Measurements from ENCODE around the gene PET117.
A peak's percentile ranks its signal among the peaks of the same experiment; 100 is the strongest.
"Not testable (repeated sequence)": the region's sequence is repeated elsewhere in the genome, so short reads cannot be mapped to it uniquely, and the experiment has no call there.

The PET117 gene, protein sequence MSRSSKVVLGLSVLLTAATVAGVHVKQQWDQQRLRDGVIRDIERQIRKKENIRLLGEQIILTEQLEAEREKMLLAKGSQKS

DNA sequence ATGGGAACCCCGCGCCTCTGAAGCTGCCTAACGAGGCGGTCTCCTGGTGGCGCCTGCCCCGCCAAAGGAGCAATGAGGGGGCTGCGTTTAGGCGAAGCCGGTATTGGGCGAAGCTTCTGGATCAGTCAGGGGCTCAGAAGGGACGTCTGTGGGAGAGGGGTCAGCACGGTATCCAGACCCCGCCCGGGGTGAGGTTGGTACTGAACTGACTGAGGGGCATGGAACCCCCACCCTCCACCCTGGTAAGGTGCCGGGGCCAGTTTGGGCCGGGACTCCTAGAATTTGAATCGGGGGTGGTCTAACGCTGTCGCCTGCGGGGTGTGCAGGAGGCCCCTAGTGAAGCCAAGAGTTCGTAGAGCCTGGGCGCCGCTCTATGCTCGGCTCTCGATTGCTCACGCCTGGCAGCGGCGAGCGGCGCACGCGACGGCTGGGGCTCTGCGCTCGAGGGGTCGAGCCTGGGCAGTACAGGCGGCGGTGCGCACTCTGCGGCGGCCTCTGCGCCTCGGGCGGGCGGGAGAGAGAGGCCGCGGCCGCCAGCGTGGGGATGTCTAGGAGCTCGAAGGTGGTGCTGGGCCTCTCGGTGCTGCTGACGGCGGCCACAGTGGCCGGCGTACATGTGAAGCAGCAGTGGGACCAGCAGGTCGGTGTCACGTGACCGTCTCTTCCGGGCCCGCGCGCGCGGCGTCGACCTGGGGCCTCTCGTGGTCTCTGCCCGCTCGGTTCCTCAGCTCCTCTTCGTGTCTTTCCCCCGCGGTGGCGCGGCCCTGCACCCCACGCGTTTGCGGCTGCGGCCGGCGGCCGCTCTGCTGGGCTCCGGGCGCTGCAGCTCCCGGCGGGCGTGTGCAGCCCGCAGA, at the start of gene PET117, which contains the start of gene KAT14:
Gene PET117 (plus strand): TSS at position 452 of the 854 bp plus-strand sequence. CDS start 93 bp downstream, at position 545.
Gene KAT14 (plus strand): TSS at position 452 of the 854 bp plus-strand sequence. CDS start 4,798 bp downstream, outside the sequence.
- DNase-seq (ENCODE audit: low read depth in 2 of 3, low spot score in 1 of 3) = peak; percentile 83 to 88 (median 86)

DNA sequence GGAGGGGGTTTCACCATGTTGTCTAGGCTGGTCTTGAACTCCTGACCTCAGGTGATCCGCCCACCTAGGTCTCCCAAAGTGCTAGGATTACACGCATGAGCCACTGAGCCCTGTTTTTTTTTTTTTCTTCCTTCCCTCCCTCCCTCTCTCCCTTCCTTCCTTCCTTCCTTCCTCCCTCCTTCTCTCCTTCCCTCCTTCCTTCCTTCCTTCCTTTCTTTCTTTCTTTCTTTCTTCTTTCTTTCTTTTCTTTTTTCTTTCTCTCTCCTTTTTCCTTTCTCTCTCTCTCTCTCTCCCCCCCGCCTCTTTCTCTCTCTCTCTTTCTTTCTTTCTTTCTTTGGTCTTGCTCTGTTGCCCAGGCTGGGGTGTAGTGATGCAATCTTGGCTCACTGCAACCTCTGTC, 49.4 kb upstream of the PET117 start:
- DNase-seq (ENCODE audit: low read depth in 2 of 3, low spot score in 1 of 3) = not testable (repeated sequence)

DNA sequence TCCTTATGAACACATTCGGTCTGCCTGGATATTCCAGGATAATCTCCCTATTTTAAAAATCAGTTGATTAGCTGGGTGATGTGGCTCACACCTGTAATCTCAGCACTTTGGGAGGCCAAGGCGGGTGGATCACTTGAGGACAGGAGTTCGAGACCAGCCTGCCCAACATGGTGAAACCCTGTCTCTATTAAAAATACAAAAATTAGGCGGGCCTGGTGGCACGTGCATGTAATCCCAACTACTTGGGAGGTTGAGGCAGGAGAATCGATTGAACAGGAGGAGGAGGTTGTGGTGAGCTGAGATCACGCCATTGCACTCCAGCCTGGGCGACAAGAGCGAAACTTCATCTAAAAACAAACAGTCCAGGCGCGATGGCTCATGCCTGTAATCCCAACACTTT, 48.8 kb upstream of the PET117 start:
- DNase-seq (ENCODE audit: low read depth in 2 of 3, low spot score in 1 of 3) = not testable (repeated sequence)

DNA sequence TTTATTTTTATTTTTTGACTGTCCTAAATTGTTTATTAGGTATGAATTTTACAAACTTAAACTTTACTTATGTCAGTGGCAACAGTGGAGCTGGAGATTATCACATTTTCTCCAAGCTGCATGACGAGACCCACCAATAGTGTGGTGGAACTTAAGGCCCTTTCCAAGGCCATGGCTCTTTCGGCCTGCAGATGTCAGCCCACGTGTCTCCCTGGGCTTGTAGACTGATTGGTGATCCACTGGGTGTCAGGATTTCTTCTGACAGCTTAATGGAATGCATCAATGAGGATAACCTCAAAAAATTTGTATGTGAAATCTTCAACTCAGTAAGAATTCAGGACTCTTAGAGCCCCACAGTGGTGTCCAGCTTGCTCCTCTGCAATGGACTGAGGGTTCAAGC, 47.6 kb upstream of the PET117 start:
- DNase-seq (ENCODE audit: low read depth in 2 of 3, low spot score in 1 of 3) = no peak

DNA sequence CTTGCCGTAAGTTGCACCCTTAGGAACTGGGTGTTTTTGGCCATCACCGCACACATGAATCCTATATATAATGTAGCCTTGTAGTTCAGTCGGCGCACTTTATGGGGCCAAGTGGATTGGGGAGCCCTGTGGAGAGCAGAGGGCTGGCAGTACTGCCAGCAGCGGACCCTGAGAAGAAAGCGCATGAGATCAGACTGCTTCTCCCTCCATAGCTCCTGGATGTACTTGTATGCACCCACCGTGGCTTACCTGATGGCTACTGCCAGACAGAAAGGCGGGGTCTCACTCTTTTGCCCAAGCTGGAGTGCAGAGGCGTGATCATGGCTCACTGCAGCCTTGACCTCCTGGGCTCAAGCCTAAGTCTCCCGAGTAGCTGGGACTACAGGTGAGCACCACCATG, 47.2 kb upstream of the PET117 start:
- no peak for DNase-seq (ENCODE audit: low read depth in 2 of 3, low spot score in 1 of 3)

DNA sequence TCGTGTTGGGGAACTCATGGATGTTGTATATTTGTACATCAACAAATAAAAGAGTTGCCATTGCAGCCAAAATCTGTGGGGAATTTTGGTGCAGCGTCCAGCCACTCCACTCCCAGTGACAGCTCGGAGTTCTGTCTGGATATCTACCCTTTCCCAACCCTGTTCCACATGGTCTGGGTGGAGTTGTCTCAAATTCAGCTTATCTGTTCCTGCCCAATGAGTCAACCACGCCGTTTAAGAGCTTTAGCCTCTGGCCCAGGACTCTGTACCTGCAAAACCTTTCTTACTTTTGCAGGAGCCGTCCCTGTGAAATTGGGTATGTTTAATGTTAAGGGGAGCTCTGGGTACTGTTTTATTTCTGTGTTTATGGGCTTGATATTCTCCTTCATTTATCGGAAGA, 46.0 kb upstream of the PET117 start:
- DNase-seq (ENCODE audit: low read depth in 2 of 3, low spot score in 1 of 3) = no peak

DNA sequence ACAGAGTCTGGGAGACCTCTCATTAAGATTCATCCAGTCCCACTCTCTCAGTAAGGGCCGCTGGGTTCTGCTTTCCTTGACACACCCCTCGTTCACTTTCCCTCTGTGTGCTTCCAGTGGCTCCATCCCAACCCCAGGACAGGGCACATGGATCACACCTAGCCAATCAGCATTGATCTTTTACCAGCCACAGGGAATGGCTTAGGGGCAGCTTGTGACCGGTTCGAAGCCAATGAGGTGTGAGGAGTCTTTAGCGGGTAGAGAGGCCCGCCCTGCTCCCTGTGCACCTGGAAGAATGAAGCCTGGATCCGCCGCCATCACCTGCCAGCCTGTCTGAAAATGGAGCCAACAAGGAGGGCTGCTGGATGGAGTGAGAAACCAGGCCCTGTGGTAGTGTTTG, 44.8 kb upstream of the PET117 start:
- no peak for DNase-seq (ENCODE audit: low read depth in 2 of 3, low spot score in 1 of 3)

DNA sequence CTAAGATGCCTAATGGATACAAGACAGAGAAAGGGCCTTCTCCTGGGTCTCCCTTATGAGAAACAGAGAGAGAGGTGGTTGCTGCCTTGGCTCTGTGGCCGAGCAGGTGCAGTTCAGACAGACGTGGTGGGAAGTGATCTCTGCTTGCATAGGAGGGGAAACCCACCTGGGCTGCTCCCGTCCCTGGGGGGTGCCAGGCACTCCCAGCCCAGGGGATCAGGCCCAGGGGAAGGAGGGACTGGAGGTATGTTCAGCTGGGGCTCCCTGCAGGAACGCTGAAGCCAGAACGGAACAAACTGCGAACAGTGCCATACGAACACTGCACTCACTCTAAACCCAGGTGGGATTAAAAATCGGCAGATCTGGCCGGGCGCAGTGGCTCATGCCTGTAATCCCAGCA, 44.3 kb upstream of the PET117 start:
- DNase-seq (ENCODE audit: low read depth in 2 of 3, low spot score in 1 of 3) = no peak

DNA sequence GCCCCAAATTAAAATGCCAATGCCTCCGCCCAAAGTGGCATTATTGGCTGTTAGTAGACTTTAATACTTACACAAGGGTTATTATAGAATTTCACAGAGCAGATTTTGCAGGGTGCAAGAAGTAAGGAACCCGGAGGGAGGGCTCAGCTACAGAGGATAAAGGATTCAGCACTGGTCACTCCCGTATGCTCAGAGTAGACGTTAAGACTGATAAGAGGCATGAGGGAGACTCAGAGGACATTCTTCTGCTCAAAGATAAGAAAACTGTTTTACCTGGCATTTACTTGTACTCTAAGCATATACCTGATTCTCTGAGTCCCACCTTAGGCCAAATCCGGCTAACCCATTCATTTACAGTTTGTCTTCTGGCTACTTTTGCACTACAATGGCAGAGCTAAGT, 43.5 kb upstream of the PET117 start:
- DNase-seq (ENCODE audit: low read depth in 2 of 3, low spot score in 1 of 3) = no peak

DNA sequence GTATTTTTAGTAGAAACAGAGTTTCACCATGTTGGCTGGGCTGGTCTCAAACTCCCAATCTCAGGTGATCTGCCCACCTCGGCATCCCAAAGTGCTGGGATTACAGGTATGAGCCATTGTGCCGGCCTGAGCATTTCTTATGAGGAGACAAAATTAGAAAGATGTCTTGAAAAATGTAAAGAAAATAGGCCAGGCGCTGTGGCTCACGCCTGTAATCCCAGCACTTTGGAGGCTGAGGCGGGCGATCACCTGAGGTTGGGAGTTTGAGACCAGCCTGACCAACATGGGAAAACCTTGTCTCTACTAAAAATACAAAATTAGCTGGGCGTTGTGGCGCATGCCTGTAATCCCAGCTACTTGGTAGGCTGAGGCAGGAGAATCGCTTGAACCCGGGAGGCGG, 37.1 kb upstream of the PET117 start:
- not testable (repeated sequence) for DNase-seq (ENCODE audit: low read depth in 2 of 3, low spot score in 1 of 3)

DNA sequence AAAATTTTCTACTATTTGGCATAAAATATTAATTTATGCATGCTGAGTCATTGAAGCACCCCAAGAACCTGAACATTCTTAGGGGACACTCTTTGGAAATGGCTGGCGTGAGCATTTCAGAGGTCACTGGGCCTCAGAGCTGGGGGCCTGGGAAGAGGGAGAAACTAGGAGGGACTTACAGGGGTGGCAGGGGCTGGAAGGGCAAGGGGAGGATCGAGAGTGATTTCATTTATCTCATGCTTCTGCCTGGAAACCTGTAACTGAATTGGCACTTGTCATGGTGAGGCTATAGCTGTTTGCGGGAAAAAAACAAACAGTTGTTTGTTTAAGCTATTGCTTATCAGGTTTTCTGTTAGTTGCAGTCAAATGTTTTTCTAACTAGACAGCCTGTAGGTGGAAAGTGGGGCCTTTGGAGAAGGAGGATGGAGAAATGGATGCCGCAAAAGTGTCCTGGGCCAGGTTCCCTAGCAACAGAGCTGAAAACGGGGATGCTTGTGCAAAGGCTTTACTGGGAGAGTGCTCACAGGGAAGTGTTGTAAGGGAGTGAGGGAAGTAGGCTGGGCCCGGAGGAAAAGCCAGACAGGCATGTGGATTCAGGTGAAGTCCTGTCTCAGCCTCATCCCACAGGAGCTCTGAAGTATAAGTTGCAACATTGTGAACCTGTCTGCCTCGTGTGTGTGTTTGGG, 36.4 kb upstream of the PET117 start:
- no peak for DNase-seq (ENCODE audit: low read depth in 2 of 3, low spot score in 1 of 3)

DNA sequence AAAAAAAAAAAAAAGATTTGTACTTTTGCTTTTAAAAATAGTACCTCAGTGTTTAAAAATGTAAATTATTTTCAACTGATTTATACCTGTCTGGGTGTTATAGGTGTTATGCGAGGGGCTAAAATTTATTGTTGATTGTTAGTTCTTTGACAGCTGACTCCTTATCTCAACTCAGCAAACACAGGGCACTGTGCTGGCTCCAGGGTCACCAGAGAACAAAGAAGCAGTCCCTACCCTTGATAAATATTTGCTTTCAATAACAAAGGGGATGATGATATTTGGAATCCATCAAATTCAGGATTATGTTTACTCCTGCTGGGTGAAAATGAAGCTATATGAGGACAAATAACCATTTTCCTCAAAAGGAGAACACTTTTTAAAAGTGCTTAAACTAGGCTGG, 34.2 kb upstream of the PET117 start:
- no peak for DNase-seq (ENCODE audit: low read depth in 2 of 3, low spot score in 1 of 3)

DNA sequence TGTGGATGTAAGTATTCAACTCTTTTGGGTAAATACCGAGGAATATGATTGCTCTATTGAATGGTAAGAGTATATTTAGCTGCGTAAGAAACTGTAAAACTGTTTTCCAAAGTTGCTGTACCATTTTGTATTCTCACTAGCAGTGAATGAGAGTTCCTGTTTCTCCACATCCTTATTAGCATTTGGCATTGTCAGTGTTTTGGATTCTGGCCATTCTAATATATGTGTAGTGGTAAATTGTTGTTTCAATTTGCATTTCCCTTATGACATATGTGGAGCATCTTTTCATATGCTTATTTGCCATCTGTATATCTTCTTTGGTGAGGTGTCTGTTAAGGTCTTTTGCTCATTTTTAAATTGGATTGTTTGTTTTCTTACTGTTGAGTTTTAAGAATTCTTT, 29.3 kb upstream of the PET117 start:
- DNase-seq (ENCODE audit: low read depth in 2 of 3, low spot score in 1 of 3) = no peak

DNA sequence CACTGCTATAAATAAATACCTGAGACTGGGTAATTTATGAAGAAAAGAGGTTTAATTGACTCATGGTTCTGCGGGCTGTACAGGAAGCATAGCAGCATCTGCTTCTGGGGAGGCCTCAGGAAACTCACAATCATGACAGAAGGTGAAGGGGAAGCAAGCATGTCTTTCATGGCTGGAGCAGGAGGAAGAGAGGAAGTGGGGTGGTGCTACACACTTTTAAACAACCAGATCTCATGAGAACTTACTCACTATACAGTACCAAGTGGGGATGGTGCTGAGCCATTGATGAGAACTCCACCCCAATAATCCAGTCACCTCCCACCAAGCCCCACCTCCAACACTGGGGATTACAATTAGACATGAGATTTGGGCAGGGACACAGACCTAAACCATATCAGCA, 9.1 kb upstream of the PET117 start:
- not testable (repeated sequence) for DNase-seq (ENCODE audit: low read depth in 2 of 3, low spot score in 1 of 3)

DNA sequence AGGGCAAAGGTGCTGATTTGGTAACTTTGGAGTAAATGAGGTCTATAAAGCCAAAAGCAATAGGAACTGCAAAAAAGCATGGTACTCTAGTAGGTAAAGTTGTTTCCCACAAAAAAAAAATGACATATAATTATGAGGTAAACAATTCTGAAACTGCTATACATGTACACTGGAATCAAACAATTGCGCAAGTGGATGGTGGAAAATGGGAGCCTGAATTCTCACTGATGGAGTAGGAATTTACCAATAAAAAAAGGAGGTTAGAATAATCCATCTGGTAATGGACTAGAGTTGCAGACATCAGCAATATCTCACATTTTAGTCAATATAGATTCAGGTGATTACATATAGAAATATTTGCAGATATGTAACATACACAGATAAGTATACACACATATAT, 5.0 kb upstream of the PET117 start:
- DNase-seq (ENCODE audit: low read depth in 2 of 3, low spot score in 1 of 3) = no peak

DNA sequence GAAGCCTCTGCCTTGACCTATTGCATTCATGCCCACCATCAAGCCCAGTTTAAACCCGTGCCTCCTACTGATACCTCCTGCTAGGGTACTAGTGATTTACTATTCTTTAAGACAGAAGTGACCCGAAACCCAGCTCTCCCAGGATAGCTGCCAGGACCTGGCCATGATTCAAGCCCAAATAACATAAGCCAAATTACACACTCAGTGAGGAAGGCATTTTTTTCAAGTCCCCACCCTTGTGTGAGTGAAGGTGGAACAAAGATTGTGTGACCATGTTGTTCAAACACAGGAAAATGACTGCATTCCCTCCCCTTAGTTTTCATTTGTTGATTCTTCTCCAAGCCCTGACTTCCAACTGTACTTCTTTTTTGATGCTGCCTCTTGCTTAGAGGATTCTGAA, 3.7 kb upstream of the PET117 start:
- DNase-seq (ENCODE audit: low read depth in 2 of 3, low spot score in 1 of 3) = no peak

DNA sequence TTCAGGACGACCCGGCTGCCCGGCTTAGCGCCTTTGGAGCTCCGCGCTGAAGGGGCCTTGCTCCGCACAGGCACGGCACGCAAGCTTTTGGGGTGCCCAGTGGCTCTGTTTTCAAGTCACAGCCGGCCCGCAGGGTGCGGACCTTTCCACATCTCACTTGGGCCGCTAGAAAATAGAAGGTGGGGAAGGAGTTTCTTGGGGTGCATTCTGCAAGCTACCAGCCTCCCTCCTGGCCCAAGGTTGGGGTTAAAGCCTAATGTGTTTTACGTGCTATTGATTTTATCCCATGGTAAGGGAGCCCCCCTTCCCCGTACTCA, 561 bp downstream of the PET117 start:
- DNase-seq (ENCODE audit: low read depth in 2 of 3, low spot score in 1 of 3) = no peak

DNA sequence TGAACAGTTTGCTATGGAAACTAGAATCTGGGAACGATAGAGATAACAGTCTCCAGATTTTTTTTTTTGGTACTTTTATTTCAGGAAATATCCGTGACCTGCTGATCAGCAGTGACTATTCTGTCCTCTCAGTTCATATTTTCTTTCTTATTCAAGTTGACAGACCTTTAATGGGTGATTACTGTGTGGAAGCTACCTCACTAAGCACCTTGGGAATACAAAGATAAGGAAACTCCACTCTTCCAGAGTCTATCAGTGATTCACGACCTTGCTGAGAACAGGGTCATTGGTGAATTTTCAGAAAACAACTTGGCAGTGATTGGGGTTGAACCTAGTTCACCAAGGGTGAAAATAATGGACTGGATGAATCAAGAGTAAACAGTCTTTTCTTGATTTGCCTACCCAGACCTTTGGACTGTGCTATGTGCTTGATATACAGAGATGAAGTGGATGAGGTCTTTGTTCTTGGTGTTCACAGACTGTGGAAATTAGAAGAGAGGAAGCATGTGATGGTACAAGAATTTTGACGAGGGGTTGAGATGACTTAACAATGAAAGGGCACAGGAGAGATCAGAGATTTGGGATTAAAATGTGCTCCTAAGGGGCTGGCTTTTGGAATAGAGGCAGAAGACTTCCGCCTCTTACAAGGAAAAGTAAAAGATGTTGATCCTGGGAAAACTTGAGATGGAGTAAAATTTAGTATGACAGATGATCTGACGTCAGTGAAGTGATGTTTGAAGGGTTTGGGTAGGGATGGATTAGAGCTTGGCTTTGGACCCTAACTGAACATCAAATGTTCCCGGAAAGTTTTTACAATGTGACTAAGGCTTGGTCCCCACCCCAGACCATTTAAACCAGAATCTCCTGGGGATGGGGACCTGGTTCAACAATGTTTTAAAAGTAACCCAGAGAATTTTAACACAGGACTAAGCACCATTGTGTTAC, 1.2 kb downstream of the PET117 start:
- no peak for DNase-seq (ENCODE audit: low read depth in 2 of 3, low spot score in 1 of 3)

DNA sequence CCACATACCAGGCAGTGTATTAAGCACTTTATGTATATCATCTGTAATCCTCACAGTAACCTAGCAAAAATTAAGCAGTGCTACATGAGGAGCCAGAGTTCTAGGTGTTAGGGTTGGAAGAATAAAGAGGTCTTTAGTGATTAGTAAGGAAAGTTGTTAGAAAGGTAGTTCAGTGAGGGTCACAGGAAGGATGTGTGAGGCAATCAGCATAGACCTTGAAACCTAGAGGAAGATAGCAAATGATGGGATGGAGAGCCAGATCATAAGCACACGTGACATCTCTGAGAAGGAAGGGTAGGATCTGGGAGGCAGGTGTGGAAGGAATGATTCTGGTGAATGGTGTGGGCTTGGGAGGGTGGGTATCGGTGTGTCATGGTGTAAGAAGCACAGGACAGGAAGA, 2.2 kb downstream of the PET117 start:
- DNase-seq (ENCODE audit: low read depth in 2 of 3, low spot score in 1 of 3) = no peak

DNA sequence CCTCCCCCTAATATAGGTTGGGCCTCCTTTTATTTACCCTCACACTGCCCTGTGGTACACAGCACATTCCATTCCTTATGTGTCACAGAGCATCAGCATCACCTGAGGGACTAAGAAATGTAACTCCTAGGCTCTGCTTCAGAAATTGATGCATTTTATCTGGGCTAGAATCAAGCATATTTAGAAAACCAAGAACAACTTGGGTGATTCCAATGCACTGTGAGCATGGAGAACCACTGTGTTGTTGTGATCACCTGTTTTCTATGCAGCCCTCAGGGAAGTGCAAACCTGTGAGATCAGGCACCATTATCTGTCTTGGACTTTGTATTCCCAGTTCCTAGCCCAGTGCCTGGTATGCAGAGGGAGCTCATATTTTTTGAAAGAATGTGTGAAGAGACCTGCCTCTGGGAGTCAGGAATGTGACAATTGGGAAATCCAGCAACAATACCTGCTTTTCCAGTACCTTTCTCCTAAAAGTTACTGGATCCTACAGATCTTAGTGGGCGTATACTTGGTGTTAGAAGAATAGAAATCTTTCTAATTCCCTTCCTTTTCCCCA, 7.0 kb downstream of the PET117 start:
- DNase-seq (ENCODE audit: low read depth in 2 of 3, low spot score in 1 of 3) = no peak

DNA sequence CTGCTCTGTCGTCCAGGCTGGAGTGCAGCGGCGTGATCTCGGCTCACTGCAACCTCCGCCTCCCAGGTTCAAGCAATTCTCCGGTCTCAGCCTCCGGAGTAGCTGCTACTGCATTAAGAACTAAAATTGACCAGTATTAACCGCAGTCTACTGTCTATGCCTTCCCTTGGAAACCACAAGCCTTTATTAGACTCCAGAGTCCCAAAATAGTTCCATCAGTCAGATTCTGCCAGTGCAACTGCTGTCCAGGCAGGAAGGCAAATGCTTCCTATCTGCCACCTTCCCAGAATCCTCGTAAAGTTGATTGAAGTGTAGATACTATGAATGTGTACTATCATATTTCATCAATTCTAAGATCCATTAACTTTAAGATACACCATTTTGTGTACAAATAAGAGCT, 16.7 kb downstream of the PET117 start:
- DNase-seq (ENCODE audit: low read depth in 2 of 3, low spot score in 1 of 3) = no peak
